HEK293T (cell line): ENCODE data around the gene SUPT3H.

ENCODE experiments used
- CTCF ChIA-PET: fragments of 350-600 bp; formaldehyde crosslinking; extraction: SDS; loops from one replicate; lab custom pipeline; 2021; ENCODE audit warnings: antibody characterized with exemption, inconsistent platforms; lab: Yijun Ruan, JAX
- POLR2A ChIA-PET: fragments of 350-600 bp; formaldehyde crosslinking; extraction: SDS; loops from one replicate; lab custom pipeline; 2020; ENCODE audit warnings: antibody characterized with exemption, inconsistent platforms; lab: Yijun Ruan, JAX
- DNase-seq: peaks from one replicate; pipeline ENCODE4 v3.0.0; 2012; ENCODE audit warnings: mixed read lengths; ENCODE audit errors: extremely low spot score
- ARNT ChIP-seq: fragments of 450-650 bp; IDR thresholded peaks from 2 replicates; pipeline ENCODE4 v1.6.1; 2017; ENCODE audit warnings: mild to moderate bottlenecking
- BHLHE40 ChIP-seq: fragments of 450-650 bp; IDR thresholded peaks from 2 replicates; pipeline ENCODE4 v1.6.1; 2016; ENCODE audit warnings: mild to moderate bottlenecking, moderate library complexity, borderline replicate concordance
- CTBP1 ChIP-seq: fragments of 450-650 bp; IDR thresholded peaks from 2 replicates; pipeline ENCODE4 v1.6.1; 2016; ENCODE audit warnings: borderline replicate concordance
- ELF4 ChIP-seq: fragments of 450-650 bp; IDR thresholded peaks from 2 replicates; pipeline ENCODE4 v1.6.1; 2017; ENCODE audit warnings: antibody characterized with exemption
- FOXA1 ChIP-seq: fragments of 450-650 bp; IDR thresholded peaks from 2 replicates; pipeline ENCODE4 v1.6.1; 2016; ENCODE audit warnings: mild to moderate bottlenecking
- FOXK2 ChIP-seq: fragments of 450-650 bp; IDR thresholded peaks from 2 replicates; pipeline ENCODE4 v1.6.1; 2016; ENCODE audit warnings: mild to moderate bottlenecking
- FOXM1 ChIP-seq: fragments of 450-650 bp; IDR thresholded peaks from 2 replicates; pipeline ENCODE4 v1.6.1; 2017; ENCODE audit warnings: mild to moderate bottlenecking, borderline replicate concordance
- HDGF ChIP-seq: fragments of 450-650 bp; IDR thresholded peaks from 2 replicates; pipeline ENCODE4 v1.6.1; 2017; ENCODE audit warnings: antibody characterized with exemption, borderline replicate concordance
- L3MBTL2 ChIP-seq: fragments of 450-650 bp; conservative IDR thresholded peaks from 2 replicates; pipeline ENCODE4 v1.6.1; 2016; ENCODE audit warnings: mild to moderate bottlenecking
- LEF1 ChIP-seq: fragments of 450-650 bp; IDR thresholded peaks from 2 replicates; pipeline ENCODE4 v1.6.1; 2017; ENCODE audit warnings: mild to moderate bottlenecking, borderline replicate concordance
- NFRKB ChIP-seq: fragments of 450-650 bp; IDR thresholded peaks from 2 replicates; pipeline ENCODE4 v1.6.1; 2016; ENCODE audit warnings: mild to moderate bottlenecking, moderate library complexity
- PKNOX1 ChIP-seq: fragments of 450-650 bp; IDR thresholded peaks from 2 replicates; pipeline ENCODE4 v1.6.1; 2016
- SP1 ChIP-seq: fragments of 450-650 bp; IDR thresholded peaks from 2 replicates; pipeline ENCODE4 v1.6.1; 2017
- SUZ12 ChIP-seq: fragments of 450-650 bp; IDR thresholded peaks from 2 replicates; pipeline ENCODE4 v1.6.1; 2016; ENCODE audit warnings: mild to moderate bottlenecking
- TARDBP ChIP-seq: fragments of 450-650 bp; IDR thresholded peaks from 2 replicates; pipeline ENCODE4 v1.6.1; 2016
- ZNF384 ChIP-seq: fragments of 450-650 bp; IDR thresholded peaks from 2 replicates; pipeline ENCODE4 v1.6.1; 2016

Gene SUPT3H

GRCh38 chr6:45116714-45117410 is 260.9 kb downstream of the SUPT3H start:
- no peak for DNase-seq
- CTCF ChIA-PET, result no interaction called here
- POLR2A ChIA-PET, result no interaction called here
- TF ChIP-seq LEF1 (no peak), CTBP1 (no peak), SP1 (no peak), BHLHE40 (no peak), FOXM1 (no peak), SUZ12 (no peak), PKNOX1 (no peak), HDGF (no peak), FOXA1 (no peak), L3MBTL2 (no peak), TARDBP (no peak), ZNF384 (no peak), ELF4 (no peak), ARNT (no peak), NFRKB (no peak), FOXK2 (no peak)

GRCh38 chr6:45115696-45116095 is 262.0 kb downstream of the SUPT3H start:
- POLR2A ChIA-PET, result no interaction called here
- no peak for DNase-seq

GRCh38 chr6:45112711-45113110 is 265.0 kb downstream of the SUPT3H start:
- TF ChIP-seq CTBP1, result no peak
- no peak for TF ChIP-seq ZNF384
- no peak for TF ChIP-seq BHLHE40
- no peak for TF ChIP-seq PKNOX1
- TF ChIP-seq LEF1, result no peak
- no peak for TF ChIP-seq SUZ12
- no peak for TF ChIP-seq ARNT
- TF ChIP-seq FOXM1, result no peak
- no peak for TF ChIP-seq TARDBP
- TF ChIP-seq FOXK2, result no peak
- TF ChIP-seq NFRKB, result no peak
- TF ChIP-seq ELF4, result no peak
- no peak for TF ChIP-seq FOXA1
- ChIA-PET CTCF (no interaction called here), POLR2A (no interaction called here)
- DNase-seq, result no peak

More at GRCh38 chr6:45115696-45116095, 262.0 kb downstream of the SUPT3H start:
- CTCF ChIA-PET, result no interaction called here
- TF ChIP-seq ZNF384, result no peak
- TF ChIP-seq TARDBP, result no peak
- no peak for TF ChIP-seq BHLHE40
- TF ChIP-seq L3MBTL2, result no peak
- no peak for TF ChIP-seq FOXM1
- TF ChIP-seq ELF4, result no peak
- TF ChIP-seq SUZ12, result no peak
- TF ChIP-seq NFRKB, result no peak
- no peak for TF ChIP-seq LEF1
- TF ChIP-seq ARNT, result no peak
- no peak for TF ChIP-seq HDGF
- no peak for TF ChIP-seq PKNOX1
- no peak for TF ChIP-seq FOXK2
- no peak for TF ChIP-seq SP1
- TF ChIP-seq FOXA1, result no peak
- no peak for TF ChIP-seq CTBP1

- no peak for TF ChIP-seq ELF4
- no peak for TF ChIP-seq PKNOX1
- TF ChIP-seq SUZ12, result no peak
- DNase-seq, result no peak
- ChIA-PET POLR2A (no interaction called here), CTCF (no interaction called here)
Observed at GRCh38 chr6:45109551-45109950, 268.2 kb downstream of the SUPT3H start.

- TF ChIP-seq ELF4, result no peak
- no peak for TF ChIP-seq CTBP1
- no peak for TF ChIP-seq PKNOX1
- no peak for DNase-seq
- POLR2A ChIA-PET, result no interaction called here
- CTCF ChIA-PET, result no interaction called here
Observed at GRCh38 chr6:45105170-45105820, 272.4 kb downstream of the SUPT3H start.
